HG03159 (cell line): ENCODE measurements around the gene CYBA.
A peak's percentile ranks its signal among the peaks of the same experiment; 100 is the strongest.

Experiments used
- ATAC-seq: cut with Tn5 transposase; IDR thresholded peaks from one replicate; pipeline ENCODE4 v1.9.1; 2021; ENCODE audit warnings: mild to moderate bottlenecking, moderate library complexity; ENCODE audit not compliant: unreplicated experiment

The CYBA gene

DNA sequence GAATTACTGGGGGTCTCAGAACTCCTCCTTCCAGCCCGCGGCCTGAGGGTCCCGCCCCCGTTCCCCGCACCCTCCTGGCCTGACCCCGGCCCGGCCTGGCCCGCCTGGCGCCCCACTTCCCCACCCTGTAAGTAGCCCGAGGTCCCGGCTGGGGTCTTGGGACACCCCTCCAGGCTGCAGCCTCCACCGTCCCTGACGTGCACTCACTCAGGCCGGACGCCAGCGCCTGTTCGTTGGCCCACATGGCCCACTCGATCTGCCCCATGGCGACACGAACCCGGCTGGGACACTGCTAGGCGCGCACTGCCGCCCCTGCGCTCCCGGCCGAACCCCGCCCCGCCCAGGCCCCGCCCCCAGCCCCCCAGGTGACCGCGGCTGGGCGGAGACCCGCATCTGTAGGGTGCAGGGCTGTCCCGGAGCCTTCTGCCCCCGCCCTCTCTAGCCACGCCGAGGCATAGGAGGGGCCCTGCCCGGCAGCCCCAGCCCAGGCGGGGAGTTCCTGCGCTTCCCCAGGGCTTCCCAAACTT is at the start of gene CYBA:
CYBA (minus strand) TSS at position 305 of the 527 bp plus-strand sequence; CDS start at position 265, 40 bp downstream.
- peak; percentile 70 for ATAC-seq

- ATAC-seq, result no peak
These were observed 49.4 kb upstream of the CYBA start for GRCh38 chr16:88700322-88700635.

- no peak for ATAC-seq
These were observed 48.3 kb upstream of the CYBA start for GRCh38 chr16:88699180-88699579.

GRCh38 chr16:88698646-88699045 is 47.8 kb upstream of the CYBA start:
- no peak for ATAC-seq

- no peak for ATAC-seq
These were observed 47.2 kb upstream of the CYBA start for GRCh38 chr16:88697831-88698615.

DNA sequence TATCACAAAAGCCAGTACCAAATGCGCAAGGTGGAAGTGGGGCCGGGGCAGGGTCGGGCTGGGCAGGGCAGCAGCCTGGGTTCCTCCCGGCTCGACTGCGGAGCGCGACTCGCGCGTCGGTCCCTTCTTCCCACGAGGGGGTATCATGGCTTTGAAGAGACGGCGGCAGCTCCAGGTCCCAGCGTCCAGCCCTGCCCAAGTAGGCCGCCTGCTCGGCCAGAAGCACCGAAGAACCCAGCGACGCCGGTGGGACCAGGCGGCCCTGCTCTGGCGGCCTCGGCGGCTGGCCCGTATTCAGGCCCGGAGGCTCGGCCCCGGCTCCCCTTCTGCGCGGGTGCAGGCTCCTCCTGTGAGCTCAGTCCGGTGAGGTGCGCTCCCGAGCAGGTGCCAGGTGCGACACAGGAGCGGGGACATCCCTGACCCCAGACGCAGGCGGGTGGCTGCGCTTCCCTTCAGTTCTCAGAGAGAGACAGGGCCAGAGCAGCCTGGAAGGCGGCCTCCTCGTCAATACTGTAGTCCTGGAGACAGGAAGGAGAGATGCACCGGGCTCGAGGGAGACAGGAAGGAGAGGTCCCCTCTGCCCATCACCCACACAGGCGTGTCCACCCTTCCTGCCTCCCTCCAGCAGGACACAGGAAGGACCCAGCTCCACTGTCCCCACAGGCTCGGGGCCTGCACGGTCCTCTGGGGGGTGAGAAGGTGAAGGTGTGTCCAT is 46.4 kb upstream of the CYBA start:
- ATAC-seq, result no peak

DNA sequence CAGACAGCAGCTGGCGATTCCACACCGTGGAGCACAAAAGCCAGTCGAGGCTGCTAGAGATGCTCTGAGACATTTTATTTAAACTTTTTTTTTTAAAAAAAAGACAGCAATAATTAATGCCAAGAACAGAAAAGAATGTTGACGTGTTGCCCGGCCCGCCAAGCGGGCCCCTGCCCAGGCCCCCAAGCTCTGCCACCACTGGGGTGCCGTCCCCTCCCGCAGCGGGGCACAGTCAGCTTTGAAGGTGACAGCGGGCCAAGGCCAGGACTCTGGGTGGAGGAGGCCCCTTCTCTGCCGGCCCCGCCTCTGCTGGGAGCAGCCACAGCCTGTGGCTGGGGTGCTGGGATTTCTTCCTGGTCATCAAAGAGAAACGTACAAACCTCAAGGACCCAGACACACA is 45.6 kb upstream of the CYBA start:
- ATAC-seq, result no peak

DNA sequence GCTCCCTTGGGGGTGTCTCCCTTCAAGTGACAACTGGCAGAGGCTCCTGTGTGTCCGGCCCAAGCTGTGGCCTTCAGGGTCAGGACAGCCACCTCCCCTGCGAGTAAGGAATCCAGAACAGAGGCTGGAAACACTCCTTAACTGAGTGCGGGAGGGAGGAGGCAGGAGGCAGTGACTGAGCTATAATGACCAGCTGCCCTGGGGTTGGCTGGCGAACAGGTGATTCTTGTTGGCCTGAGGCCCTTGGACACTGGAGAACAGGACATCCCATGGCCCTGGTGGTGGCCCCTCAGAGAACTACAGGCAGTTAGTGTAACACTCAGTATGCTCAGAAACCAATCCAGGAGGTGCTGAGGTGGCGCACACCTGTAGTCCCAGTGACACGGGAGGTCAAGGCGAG is 44.9 kb upstream of the CYBA start:
- no peak for ATAC-seq

GRCh38 chr16:88695218-88695617 is 44.4 kb upstream of the CYBA start:
- ATAC-seq, result no peak

DNA sequence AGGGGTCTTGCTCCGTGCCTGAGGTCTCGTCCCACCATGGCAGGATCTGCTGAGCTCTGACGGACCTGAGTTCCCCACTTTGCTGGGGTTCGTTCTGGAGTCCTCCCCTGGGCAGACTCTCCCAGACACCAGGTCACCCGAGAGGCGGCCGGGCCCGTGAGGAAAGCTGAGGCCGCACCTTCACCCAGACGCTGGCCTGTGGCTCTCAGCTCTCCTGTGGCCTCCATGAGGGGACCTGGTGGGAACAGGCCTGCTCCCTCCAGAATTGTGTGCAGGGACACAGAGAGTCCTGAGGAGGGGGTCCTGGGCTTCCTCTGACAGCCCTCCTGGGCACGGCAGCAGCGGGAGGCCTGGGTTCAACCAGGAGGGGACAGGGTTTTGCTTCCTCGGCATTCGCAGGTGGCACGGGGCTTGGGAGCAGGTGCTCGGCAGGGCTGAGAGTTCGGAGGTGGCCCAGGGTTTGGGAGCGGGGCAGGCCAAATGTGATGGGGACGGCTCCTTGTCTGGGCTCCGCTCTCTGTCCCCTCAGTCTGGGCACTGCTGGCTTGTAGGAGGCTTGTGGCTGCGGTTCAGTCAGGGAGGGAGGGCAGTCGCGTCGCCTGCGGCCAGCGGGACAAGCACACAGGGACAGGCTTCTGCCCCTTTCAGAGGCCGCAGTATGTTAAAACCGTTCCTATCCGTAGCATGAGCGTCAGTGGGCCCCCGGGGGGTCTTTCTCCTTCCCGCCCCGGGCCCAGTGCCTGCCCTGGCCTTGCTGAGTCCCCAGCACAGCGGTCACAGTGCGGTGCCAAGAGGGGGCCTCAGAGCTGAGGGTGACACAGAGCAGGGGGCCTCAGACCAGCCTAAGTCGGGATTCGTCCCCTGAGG is 43.6 kb upstream of the CYBA start:
- ATAC-seq, result no peak

DNA sequence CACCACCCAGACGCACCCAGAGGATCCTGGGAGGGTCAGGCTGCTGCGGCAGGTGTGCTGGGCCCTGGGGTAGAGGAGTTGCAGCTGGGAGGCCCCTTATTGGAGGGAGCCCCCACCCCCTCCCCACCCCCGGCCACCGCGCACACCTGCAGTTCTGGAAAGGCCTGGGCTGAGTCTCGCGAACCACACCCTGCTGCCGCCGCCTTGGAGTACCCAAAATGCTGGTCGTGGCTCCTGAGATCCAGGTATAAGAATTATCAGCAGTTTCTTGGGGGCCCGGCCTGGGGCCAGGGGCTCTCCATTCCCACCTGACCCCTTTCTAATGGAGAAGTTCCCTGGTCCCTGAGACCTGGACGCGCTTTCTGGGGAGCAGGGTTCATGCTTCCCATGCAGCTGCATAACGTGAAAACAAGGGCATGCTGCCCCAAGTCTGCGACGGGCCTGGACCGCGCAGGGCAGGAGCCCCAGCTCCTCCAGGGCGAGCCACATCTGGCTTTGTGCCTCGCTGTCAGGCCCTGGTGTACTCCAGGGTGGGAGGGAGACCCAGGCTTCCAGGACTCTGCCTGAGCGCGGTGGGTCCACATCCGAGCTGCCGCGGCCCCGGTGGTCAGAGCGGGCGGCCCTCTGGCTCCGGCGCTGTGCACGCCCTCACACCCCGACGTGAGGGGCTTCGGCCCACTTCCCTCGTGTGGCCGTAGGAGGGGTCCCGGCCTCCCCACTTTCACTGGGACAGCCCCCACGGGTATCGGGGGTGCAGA is 42.7 kb upstream of the CYBA start:
- ATAC-seq, result no peak

GRCh38 chr16:88692861-88693260 is 42.0 kb upstream of the CYBA start:
- ATAC-seq, result no peak

DNA sequence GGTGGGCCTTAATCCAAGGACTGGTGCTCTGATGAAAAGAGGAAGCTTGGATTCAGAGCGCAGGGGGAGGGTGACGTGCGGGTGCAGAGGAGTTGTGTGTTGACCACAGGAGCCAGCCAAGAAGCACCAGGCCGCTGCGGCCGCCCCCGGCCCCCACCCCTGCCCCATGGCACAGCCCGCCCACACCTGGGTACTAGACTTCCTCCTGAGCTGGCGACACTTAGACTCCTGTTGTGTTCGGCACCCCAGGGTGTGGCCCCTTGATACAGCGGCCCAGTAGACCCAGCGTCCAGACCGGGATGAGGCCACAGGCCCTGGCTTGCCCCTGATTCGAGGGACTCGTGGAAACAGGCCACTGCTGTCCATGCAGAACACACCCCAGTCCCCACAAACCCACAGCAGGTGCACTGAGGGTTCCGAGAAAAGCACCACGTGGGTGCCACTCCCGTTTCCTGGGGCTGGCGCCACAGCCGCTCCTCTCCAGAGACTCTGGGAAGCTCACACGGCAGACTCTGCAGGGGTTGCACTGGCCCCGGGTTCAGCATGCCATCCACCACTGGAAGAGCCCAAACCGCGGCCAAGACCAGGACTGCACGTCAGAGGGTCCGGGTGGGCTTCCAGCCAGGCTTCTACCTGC is 41.2 kb upstream of the CYBA start:
- no peak for ATAC-seq

DNA sequence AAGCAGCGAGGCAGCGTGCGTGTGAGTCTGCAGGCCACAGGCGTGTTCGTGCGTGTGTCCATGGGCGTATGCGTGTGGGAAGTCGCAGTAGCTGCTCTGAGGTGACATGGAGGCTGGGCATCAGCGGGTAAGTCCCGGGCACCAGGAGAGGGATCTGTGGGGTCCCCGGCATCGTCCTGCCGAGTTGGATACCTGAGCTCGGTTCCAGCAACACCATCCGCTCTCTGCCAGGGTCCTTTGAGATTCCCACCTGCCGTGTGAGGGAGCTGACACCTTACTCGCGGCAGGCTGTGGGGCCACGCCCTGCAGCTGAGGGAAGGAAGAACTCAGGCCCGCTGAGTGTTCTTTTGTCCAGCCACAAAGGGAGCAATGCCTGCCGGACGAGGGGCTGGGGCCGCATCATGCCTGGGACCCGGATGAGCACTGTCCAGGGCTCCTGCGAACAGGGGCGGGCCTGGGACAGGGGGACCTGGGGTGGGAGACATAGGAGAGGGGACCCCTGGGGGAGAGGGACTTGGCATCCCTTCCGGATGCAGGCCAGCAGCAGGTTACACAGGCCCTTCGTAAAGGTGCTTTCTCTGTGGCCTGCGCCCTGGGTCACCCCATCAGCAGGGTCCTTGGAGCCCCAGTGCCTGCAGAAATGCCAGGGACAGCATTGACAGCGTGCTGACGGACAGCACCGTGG is 40.4 kb upstream of the CYBA start:
- no peak for ATAC-seq

- no peak for ATAC-seq
These were observed 39.7 kb upstream of the CYBA start for GRCh38 chr16:88690341-88691128.

- no peak for ATAC-seq
These were observed 37.3 kb upstream of the CYBA start for GRCh38 chr16:88688013-88688778.

GRCh38 chr16:88687676-88688012 is 36.8 kb upstream of the CYBA start:
- no peak for ATAC-seq

- ATAC-seq, result no peak
These were observed 36.4 kb upstream of the CYBA start for GRCh38 chr16:88687254-88687576.
